Endothelial cell of umbilical vein (primary cell): ENCODE measurements around the gene ALPK1. TPM values are rescaled to one million over a fixed set of nuclear protein-coding genes. Genes with fewer than 3 reads are reported as not detected.

Experiments
- BruUV-seq: library from RNA; stranded (reverse); fragments of 400-500 nt; replicated peaks from 2 replicates; lab custom pipeline; 2021; lab: Mats Ljungman, UMichigan
- CTCF ChIA-PET: fragments of 300-600, 350-600 bp; sonication (Branson Sonifier 250); formaldehyde crosslinking; loops from one replicate; lab custom pipeline; 2021; ENCODE audit warnings: antibody characterized with exemption, inconsistent platforms; lab: Charles Lee
- POLR2A ChIA-PET: fragments of 300-600, 350-600 bp; sonication (Branson Sonifier 250); formaldehyde crosslinking; loops from one replicate; lab custom pipeline; 2021; ENCODE audit warnings: antibody characterized with exemption, inconsistent platforms; lab: Charles Lee
- DNase-seq: peaks from one replicate; pipeline ENCODE4 v3.0.0-alpha.2; 2011; ENCODE audit warnings: low read depth, low spot score
- FAIRE-seq: peaks from 2 replicates; lab custom pipeline; 2011; peaks lifted over from hg19 to GRCh38; lab: Jason Lieb, UNC
- H2AFZ ChIP-seq: 2 replicates; pipeline ENCODE4 v1.6.0; 2012; ENCODE audit warnings: low read depth, low read length, control low read depth, inconsistent platforms
- H3K27ac ChIP-seq: 2 replicates; pipeline ENCODE4 v1.5.1; 2011; ENCODE audit warnings: low read depth, mild to moderate bottlenecking, control low read depth, low read length, moderate library complexity; ENCODE audit not compliant: insufficient read depth
- H3K27me3 ChIP-seq, 2 experiments: 2 replicates each; pipeline versions ENCODE4 v1.6.0 to v1.6.1; 2011; ENCODE audit warnings: low read length in 2 of 2, mixed read lengths in 1 of 2; ENCODE audit not compliant: control insufficient read depth in 2 of 2, insufficient read depth in 2 of 2
- H3K36me3 ChIP-seq, 2 experiments: 2 replicates in 1 of 2; 3 replicates in 1 of 2; pipeline ENCODE4 v1.5.1; 2011; ENCODE audit warnings: low read length in 2 of 2, mild to moderate bottlenecking in 1 of 2, moderate library complexity in 1 of 2; ENCODE audit not compliant: control insufficient read depth in 2 of 2, insufficient read depth in 2 of 2; ENCODE audit errors: extremely low read depth in 1 of 2
- H3K4me1 ChIP-seq: 3 replicates; pipeline ENCODE4 v1.5.1; 2011; ENCODE audit warnings: mild to moderate bottlenecking, low read length; ENCODE audit not compliant: control insufficient read depth, insufficient read depth; ENCODE audit errors: extremely low read depth
- H3K4me2 ChIP-seq: 2 replicates; pipeline ENCODE4 v1.6.1; 2011; ENCODE audit warnings: low read length, control low read depth, mixed read lengths; ENCODE audit not compliant: insufficient read depth
- H3K4me3 ChIP-seq, 3 experiments: fragments of 200-600 bp in 1 of 3; sonication (generic), shearing (Covaris generic) in 1 of 3; replicated peaks in 1 of 3; 2 replicates each; pipeline ENCODE4 v1.5.1; 2011 to 2016; ENCODE audit warnings: control low read depth in 3 of 3, low read length in 3 of 3, mild to moderate bottlenecking in 2 of 3, inconsistent platforms in 1 of 3, low read depth in 1 of 3, moderate library complexity in 1 of 3; ENCODE audit not compliant: insufficient read depth in 1 of 3
- H3K79me2 ChIP-seq: 2 replicates; pipeline ENCODE4 v1.6.0; 2012; ENCODE audit warnings: low read length, inconsistent platforms; ENCODE audit not compliant: control insufficient read depth, insufficient read depth
- H3K9ac ChIP-seq: replicated peaks from 2 replicates; pipeline ENCODE3; 2011; ENCODE audit warnings: low read length, control low read depth; ENCODE audit not compliant: insufficient read depth; ENCODE audit errors: extremely low read depth
- H3K9me1 ChIP-seq: replicated peaks from 3 replicates; pipeline ENCODE4 v1.6.0; 2011; ENCODE audit warnings: mild to moderate bottlenecking, low read length; ENCODE audit not compliant: control insufficient read depth, insufficient read depth; ENCODE audit errors: extremely low read depth
- H3K9me3 ChIP-seq: replicated peaks from 2 replicates; pipeline ENCODE4 v1.5.1; 2012; ENCODE audit warnings: low read length, inconsistent platforms; ENCODE audit not compliant: control insufficient read depth, insufficient read depth
- H4K20me1 ChIP-seq: replicated peaks from 2 replicates; pipeline ENCODE3; 2011; ENCODE audit warnings: mild to moderate bottlenecking, low read length; ENCODE audit not compliant: control insufficient read depth, insufficient read depth; ENCODE audit errors: extremely low read depth
- GATA2 ChIP-seq: IDR thresholded peaks from 2 replicates; pipeline ENCODE4 v1.7.0; 2011; ENCODE audit warnings: low read depth, mild to moderate bottlenecking, moderate library complexity, mixed read lengths, low read length; ENCODE audit not compliant: insufficient read length, insufficient read depth
- JUN ChIP-seq: IDR thresholded peaks from 2 replicates; pipeline ENCODE4 v1.6.1; 2011; ENCODE audit warnings: borderline replicate concordance, low read depth; ENCODE audit not compliant: insufficient read length, insufficient read depth
- POLR2A ChIP-seq: IDR thresholded peaks from 2 replicates; pipeline ENCODE4 v1.6.1; 2012; ENCODE audit warnings: low read depth, mild to moderate bottlenecking, control low read depth, low read length
- POLR2AphosphoS5 ChIP-seq: IDR thresholded peaks from 2 replicates; pipeline ENCODE4 v1.6.1; 2012; ENCODE audit warnings: low read depth, mild to moderate bottlenecking, control low read depth, low read length, moderate library complexity; ENCODE audit not compliant: insufficient read depth
- dilution Hi-C: fragments of 300-500 bp; cut with MboI; formaldehyde crosslinking; loops from one replicate; pipeline ENCODE4 v1.15.0; 2019; ENCODE audit warnings: low sequenced_read_pairs; ENCODE audit not compliant: extremely low pct_ligation_motif_present
- intact Hi-C: fragments of 100-400 bp; cut with micrococcal nuclease; formaldehyde crosslinking; loops from one replicate; pipeline ENCODE4 v1.10.0; 2022
- polyA plus RNA-seq, 4 experiments: library from polyadenylated mRNA; depleted of rRNA in 3 of 4; stranded (reverse) in 3 of 4; unstranded in 1 of 4; fragments of >200 nt; gene quantifications; 2 replicates each; pipeline versions ENCODE4 v1.2.1 to v1.2.3, GENCODE V29; 2011 to 2012; ENCODE audit warnings: missing spikeins in 1 of 4
- total RNA-seq: library from RNA; stranded (reverse); gene quantifications from 2 replicates; pipeline ENCODE4 v1.2.3, GENCODE V29; 2021
- TF ChIP-seq, protein P1 (sequence below), 2 donors: IDR thresholded peaks; 1 replicate in 1 of 2; 2 replicates in 1 of 2; pipeline ENCODE4 v1.5.1; 2011; ENCODE audit warnings: low read length in 2 of 2, mild to moderate bottlenecking in 2 of 2, moderate library complexity in 2 of 2, control low read depth in 1 of 2, inconsistent platforms in 1 of 2, low read depth in 1 of 2; ENCODE audit not compliant: insufficient read depth in 1 of 2; ENCODE audit errors: extremely low read depth in 1 of 2
- TF ChIP-seq, protein P2 (sequence below): IDR thresholded peaks from 2 replicates; pipeline ENCODE4 v1.6.1; 2011; ENCODE audit not compliant: insufficient read depth, insufficient read length

The ALPK1 gene
- total and polyA plus RNA-seq, 2 donors (not counting 3 experiments of a cell fraction or from before 2014, with no cell fraction given): 1.4 to 5.5 TPM

DNA sequence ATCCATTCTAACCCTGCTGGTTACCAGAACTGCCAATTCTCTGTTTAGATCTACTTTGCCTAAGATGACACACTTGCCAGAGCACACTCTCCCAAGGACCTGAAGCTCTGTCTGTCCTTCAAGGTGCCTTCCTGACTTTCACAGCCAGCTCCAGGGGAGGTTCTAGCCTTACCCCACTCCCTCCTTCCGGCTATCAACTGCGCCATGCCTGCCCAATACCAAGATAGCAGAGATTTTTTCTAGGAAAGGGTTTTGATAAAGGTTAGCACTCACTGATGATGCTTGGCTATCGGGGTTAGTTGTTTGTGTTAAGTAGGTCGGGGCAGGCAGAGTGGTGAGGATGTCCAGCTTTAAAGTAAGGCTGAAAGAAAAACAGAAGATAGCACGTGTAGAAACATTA is 14.3 kb downstream of the ALPK1 start:
- H3K36me3 ChIP-seq: no peaks in the 10 kb centered on the region
- DNase-seq (no peak), FAIRE-seq (no peak)
- H3K27me3 ChIP-seq: no peaks in the 10 kb centered on the region
- TF ChIP-seq JUN: no peak
- TF ChIP-seq POLR2A: no peak
- TF ChIP-seq GATA2: no peak
- TF ChIP-seq, protein P1, sequence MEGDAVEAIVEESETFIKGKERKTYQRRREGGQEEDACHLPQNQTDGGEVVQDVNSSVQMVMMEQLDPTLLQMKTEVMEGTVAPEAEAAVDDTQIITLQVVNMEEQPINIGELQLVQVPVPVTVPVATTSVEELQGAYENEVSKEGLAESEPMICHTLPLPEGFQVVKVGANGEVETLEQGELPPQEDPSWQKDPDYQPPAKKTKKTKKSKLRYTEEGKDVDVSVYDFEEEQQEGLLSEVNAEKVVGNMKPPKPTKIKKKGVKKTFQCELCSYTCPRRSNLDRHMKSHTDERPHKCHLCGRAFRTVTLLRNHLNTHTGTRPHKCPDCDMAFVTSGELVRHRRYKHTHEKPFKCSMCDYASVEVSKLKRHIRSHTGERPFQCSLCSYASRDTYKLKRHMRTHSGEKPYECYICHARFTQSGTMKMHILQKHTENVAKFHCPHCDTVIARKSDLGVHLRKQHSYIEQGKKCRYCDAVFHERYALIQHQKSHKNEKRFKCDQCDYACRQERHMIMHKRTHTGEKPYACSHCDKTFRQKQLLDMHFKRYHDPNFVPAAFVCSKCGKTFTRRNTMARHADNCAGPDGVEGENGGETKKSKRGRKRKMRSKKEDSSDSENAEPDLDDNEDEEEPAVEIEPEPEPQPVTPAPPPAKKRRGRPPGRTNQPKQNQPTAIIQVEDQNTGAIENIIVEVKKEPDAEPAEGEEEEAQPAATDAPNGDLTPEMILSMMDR (IDR thresholded peaks at IDR 0.05; ENCODE audit: extremely low read depth in 1 of 2, insufficient read depth in 1 of 2, low read depth in 1 of 2, low read length in 2 of 2): no peak
- TF ChIP-seq POLR2AphosphoS5: no peak
- TF ChIP-seq, protein P2, sequence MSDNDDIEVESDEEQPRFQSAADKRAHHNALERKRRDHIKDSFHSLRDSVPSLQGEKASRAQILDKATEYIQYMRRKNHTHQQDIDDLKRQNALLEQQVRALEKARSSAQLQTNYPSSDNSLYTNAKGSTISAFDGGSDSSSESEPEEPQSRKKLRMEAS: no peak
- ChIA-PET CTCF (interaction anchor here (0.9 to 1.5 kb wide), 3 partner anchors 10 to 16 kb away, joined by 3 to 5 read pairs (median 4); no protein-coding TSS in a partner anchor), POLR2A (no interaction called here)
- H3K79me2 ChIP-seq: no peaks in the 10 kb centered on the region
- no peaks in the 10 kb centered on the region for H3K9me1 ChIP-seq
- H3K9ac ChIP-seq: no peak overlapping the region
- no peaks in the 10 kb centered on the region for H3K4me1 ChIP-seq
- no peaks in the 10 kb centered on the region for H3K9me3 ChIP-seq
- H3K27ac ChIP-seq: no peak overlapping the region
- H3K4me2 ChIP-seq: no peak overlapping the region
- no peaks in the 10 kb centered on the region for H4K20me1 ChIP-seq
- H2AFZ ChIP-seq: no peak overlapping the region
- no peak overlapping the region for H3K4me3 ChIP-seq
- intact Hi-C loops (no loop called here), dilution Hi-C loops (no loop called here)
- BruUV-seq: no TSS peak
